ENCODE results near the gene CRIM1.

- TF ChIP-seq, protein P1, sequence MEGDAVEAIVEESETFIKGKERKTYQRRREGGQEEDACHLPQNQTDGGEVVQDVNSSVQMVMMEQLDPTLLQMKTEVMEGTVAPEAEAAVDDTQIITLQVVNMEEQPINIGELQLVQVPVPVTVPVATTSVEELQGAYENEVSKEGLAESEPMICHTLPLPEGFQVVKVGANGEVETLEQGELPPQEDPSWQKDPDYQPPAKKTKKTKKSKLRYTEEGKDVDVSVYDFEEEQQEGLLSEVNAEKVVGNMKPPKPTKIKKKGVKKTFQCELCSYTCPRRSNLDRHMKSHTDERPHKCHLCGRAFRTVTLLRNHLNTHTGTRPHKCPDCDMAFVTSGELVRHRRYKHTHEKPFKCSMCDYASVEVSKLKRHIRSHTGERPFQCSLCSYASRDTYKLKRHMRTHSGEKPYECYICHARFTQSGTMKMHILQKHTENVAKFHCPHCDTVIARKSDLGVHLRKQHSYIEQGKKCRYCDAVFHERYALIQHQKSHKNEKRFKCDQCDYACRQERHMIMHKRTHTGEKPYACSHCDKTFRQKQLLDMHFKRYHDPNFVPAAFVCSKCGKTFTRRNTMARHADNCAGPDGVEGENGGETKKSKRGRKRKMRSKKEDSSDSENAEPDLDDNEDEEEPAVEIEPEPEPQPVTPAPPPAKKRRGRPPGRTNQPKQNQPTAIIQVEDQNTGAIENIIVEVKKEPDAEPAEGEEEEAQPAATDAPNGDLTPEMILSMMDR (conservative IDR thresholded peaks at IDR 0.05 in 1 of 2, IDR thresholded peaks at IDR 0.05 in 1 of 2; ENCODE audit: low read depth in 1 of 2, low read length in 2 of 2), result no peak
- no peak for TF ChIP-seq EZH2 (IDR thresholded peaks at IDR 0.05; ENCODE audit: low read length, missing control alignments)
These were observed 52.7 kb downstream of the CRIM1 start for GRCh38 chr2:36408198-36408703.

Data from fibroblast of lung (primary cell).